SKM-1 (cell line): Measurements from ENCODE around the gene NDUFAF7.
"Not testable (repeated sequence)": the region's sequence is repeated elsewhere in the genome, so short reads cannot be mapped to it uniquely, and the experiment has no call there.

Experiments
- DNase-seq: peaks from one replicate; lab custom pipeline; 2025; ENCODE audit not compliant: unreplicated experiment; lab: John Stamatoyannopoulos, UW

NDUFAF7 gene

GRCh38 chr2:37231241-37232130 is at the start of gene NDUFAF7, which contains the start of gene CEBPZ:
NDUFAF7 (plus strand) TSS chr2:37231658; CDS start chr2:37231706, 48 bp downstream.
CEBPZ (minus strand) TSS chr2:37231596; CDS start chr2:37231567, 29 bp downstream.
- peak; percentile 81 for DNase-seq

GRCh38 chr2:37181726-37182684 is 49.5 kb upstream of the NDUFAF7 start:
- DNase-seq: no peak

- DNase-seq: no peak
These were observed 42.9 kb upstream of the NDUFAF7 start, which contains the start of gene SULT6B1 for GRCh38 chr2:37188570-37188969. SULT6B1 (minus strand) TSS chr2:37188670; CDS start chr2:37188640, 30 bp downstream.

- DNase-seq: peak; percentile 74
These were observed 41.9 kb upstream of the NDUFAF7 start for GRCh38 chr2:37189452-37190153.

- peak; percentile 85 for DNase-seq
These were observed 41.2 kb upstream of the NDUFAF7 start for GRCh38 chr2:37190290-37190689.

- DNase-seq: no peak
These were observed 40.2 kb upstream of the NDUFAF7 start for GRCh38 chr2:37191253-37191652.

- no peak for DNase-seq
These were observed 39.7 kb upstream of the NDUFAF7 start for GRCh38 chr2:37191747-37192146.

- DNase-seq: no peak
These were observed 38.9 kb upstream of the NDUFAF7 start for GRCh38 chr2:37192551-37192950.

- not testable (repeated sequence) for DNase-seq
These were observed 35.6 kb upstream of the NDUFAF7 start for GRCh38 chr2:37195862-37196319.

- peak; percentile 78 for DNase-seq
These were observed 34.9 kb upstream of the NDUFAF7 start, which contains the start of gene CEBPZOS for GRCh38 chr2:37196320-37197195. CEBPZOS (plus strand) TSS chr2:37196496; CDS start chr2:37199705, 3,209 bp downstream.

GRCh38 chr2:37198681-37199065 is 32.8 kb upstream of the NDUFAF7 start:
- no peak for DNase-seq

- no peak for DNase-seq
These were observed 30.2 kb upstream of the NDUFAF7 start for GRCh38 chr2:37201208-37201607.

- no peak for DNase-seq
These were observed 29.7 kb upstream of the NDUFAF7 start for GRCh38 chr2:37201766-37202165.

- DNase-seq: no peak
These were observed 27.8 kb upstream of the NDUFAF7 start for GRCh38 chr2:37203708-37204107.

GRCh38 chr2:37205071-37205661 is 26.3 kb upstream of the NDUFAF7 start:
- not testable (repeated sequence) for DNase-seq

- DNase-seq: no peak
These were observed 25.6 kb upstream of the NDUFAF7 start for GRCh38 chr2:37205689-37206341.

- not testable (repeated sequence) for DNase-seq
These were observed 24.7 kb upstream of the NDUFAF7 start for GRCh38 chr2:37206760-37207159.

- DNase-seq: no peak
These were observed 20.2 kb upstream of the NDUFAF7 start for GRCh38 chr2:37211212-37211611.

- DNase-seq: no peak
These were observed 19.5 kb upstream of the NDUFAF7 start for GRCh38 chr2:37211939-37212338.
